Neuron (in vitro differentiated cells): Measurements from ENCODE around the gene BNC2.
"Not testable (repeated sequence)": the region's sequence is repeated elsewhere in the genome, so short reads cannot be mapped to it uniquely, and the experiment has no call there.

ENCODE experiments used
- H2AFZ ChIP-seq: one replicate; pipeline ENCODE4 v1.6.1; 2013; ENCODE audit warnings: low read depth, mild to moderate bottlenecking, inconsistent platforms, low read length, moderate library complexity
- H3K27me3 ChIP-seq: one replicate; pipeline ENCODE4 v1.6.1; 2013; ENCODE audit warnings: low read length; ENCODE audit not compliant: insufficient read depth
- H3K36me3 ChIP-seq: one replicate; pipeline ENCODE4 v1.6.1; 2013; ENCODE audit warnings: low read length; ENCODE audit not compliant: insufficient read depth
- H3K4me1 ChIP-seq: one replicate; pipeline ENCODE4 v1.6.1; 2013; ENCODE audit warnings: low read length; ENCODE audit not compliant: insufficient read depth
- H3K4me3 ChIP-seq: 2 replicates; pipeline ENCODE4 v1.5.1; 2013; ENCODE audit warnings: mild to moderate bottlenecking, low read length, moderate library complexity
- H3K9me3 ChIP-seq: one replicate; pipeline ENCODE4 v1.6.1; 2013; ENCODE audit warnings: low read length

Gene BNC2, protein sequence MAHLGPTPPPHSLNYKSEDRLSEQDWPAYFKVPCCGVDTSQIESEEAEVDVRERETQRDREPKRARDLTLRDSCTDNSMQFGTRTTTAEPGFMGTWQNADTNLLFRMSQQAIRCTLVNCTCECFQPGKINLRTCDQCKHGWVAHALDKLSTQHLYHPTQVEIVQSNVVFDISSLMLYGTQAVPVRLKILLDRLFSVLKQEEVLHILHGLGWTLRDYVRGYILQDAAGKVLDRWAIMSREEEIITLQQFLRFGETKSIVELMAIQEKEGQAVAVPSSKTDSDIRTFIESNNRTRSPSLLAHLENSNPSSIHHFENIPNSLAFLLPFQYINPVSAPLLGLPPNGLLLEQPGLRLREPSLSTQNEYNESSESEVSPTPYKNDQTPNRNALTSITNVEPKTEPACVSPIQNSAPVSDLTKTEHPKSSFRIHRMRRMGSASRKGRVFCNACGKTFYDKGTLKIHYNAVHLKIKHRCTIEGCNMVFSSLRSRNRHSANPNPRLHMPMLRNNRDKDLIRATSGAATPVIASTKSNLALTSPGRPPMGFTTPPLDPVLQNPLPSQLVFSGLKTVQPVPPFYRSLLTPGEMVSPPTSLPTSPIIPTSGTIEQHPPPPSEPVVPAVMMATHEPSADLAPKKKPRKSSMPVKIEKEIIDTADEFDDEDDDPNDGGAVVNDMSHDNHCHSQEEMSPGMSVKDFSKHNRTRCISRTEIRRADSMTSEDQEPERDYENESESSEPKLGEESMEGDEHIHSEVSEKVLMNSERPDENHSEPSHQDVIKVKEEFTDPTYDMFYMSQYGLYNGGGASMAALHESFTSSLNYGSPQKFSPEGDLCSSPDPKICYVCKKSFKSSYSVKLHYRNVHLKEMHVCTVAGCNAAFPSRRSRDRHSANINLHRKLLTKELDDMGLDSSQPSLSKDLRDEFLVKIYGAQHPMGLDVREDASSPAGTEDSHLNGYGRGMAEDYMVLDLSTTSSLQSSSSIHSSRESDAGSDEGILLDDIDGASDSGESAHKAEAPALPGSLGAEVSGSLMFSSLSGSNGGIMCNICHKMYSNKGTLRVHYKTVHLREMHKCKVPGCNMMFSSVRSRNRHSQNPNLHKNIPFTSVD

GRCh38 chr9:16870596-16871335 is at the start of gene BNC2:
TSS of gene BNC2 (minus strand) at chr9:16870670. CDS start at chr9:16870648, 22 bp downstream.
- Histone ChIP-seq H3K27me3 (peaks cover 52% of the 10 kb centered on the region), H3K9me3 (no peaks in the 10 kb centered on the region), H3K4me3 (peak within 1 kb of the TSS; percentile 51), H3K4me1 (peaks cover 22% of the 10 kb centered on the region), H2AFZ (peak within 1 kb of the TSS; percentile 91), H3K36me3 (no peaks in the 10 kb centered on the region)

DNA sequence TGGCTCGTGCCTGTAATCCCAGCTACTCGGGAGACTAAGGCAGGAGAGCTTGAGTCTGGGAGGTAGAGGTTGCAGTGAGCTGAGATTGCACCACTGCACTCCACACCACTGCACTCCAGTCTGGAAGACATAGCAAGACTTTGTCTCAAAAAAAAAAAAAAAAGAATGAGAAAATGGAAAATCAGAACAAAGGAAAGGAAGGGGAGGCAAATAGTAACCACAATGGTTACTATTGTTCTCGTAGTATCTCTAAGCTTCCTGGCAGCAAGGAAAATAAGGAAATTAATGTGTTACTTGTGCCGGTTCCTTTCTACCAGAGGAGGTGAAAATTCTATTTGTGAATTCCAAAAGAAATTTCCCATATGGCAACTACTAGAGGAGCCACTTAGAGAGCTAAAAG is 48.5 kb upstream of the BNC2 start:
- H2AFZ ChIP-seq, result no peak overlapping the region
- H3K27me3 ChIP-seq, result no peaks in the 10 kb centered on the region
- H3K4me1 ChIP-seq, result no peaks in the 10 kb centered on the region
- H3K4me3 ChIP-seq, result no peak overlapping the region
- no peaks in the 10 kb centered on the region for H3K36me3 ChIP-seq
- H3K9me3 ChIP-seq, result no peaks in the 10 kb centered on the region

DNA sequence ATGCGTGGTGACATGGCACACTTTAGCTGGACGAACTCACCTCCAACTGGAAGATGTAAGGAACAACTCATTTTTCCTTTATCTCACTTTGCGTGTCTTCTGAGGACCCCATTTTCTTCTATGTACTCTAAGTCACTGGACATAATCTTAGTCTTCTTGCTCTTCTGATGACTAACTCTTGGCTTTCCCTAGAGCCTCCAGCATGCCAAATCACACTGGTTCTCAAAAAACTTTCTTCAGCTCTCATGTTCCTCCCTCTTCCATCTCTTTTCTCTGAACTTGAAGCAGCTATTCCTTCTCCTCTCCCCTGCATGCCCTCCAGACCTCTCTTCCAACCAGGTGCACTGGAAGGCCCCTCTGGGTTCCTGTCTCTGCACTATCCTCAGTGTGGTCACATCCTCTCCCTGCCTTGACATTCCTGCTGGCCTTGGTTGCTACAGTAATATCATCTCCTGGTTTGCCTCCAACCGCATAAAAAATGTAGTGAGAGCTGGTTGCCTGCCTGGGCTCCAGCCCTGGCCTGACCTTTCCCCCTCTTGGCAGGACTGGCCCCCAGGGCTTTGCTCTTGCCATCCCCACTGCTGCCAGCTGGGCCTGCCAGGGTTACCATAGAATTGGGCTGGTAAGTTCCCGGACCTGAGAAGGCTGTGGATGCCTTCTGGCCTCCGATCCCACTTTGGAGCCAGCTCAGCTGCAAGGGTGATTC is 44.8 kb upstream of the BNC2 start:
- Histone ChIP-seq H3K9me3 (no peaks in the 10 kb centered on the region), H3K4me3 (no peak overlapping the region)

DNA sequence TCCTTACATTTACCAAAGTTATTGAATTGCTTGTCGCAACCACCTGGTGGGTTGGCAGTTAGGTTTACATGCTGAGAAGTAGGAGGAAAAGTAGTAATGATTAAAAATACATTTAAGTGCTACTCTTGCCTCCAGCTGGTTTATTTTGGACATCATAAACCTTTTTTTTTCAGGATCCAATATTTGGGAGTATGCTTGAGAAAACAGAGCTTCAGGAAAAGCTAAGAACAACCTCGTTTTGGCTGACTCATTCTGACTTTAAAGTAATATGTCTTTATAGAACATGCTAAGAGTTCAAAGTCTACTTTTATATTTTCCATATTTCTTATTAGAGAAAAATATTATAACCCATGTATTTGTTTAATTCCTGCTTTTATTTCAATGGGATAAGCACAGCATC is 41.7 kb upstream of the BNC2 start:
- no peaks in the 10 kb centered on the region for H3K9me3 ChIP-seq
- H3K4me1 ChIP-seq, result no peaks in the 10 kb centered on the region
- H2AFZ ChIP-seq, result no peak overlapping the region
- no peaks in the 10 kb centered on the region for H3K27me3 ChIP-seq
- no peak overlapping the region for H3K4me3 ChIP-seq
- H3K36me3 ChIP-seq, result no peaks in the 10 kb centered on the region

More for the DNA sequence above, 44.8 kb upstream of the BNC2 start:
- no peak overlapping the region for H2AFZ ChIP-seq
- H3K36me3 ChIP-seq, result no peaks in the 10 kb centered on the region
- H3K27me3 ChIP-seq, result no peaks in the 10 kb centered on the region
- no peaks in the 10 kb centered on the region for H3K4me1 ChIP-seq

- not testable (repeated sequence) for H3K9me3 ChIP-seq, H3K27me3 ChIP-seq, H3K4me3 ChIP-seq, H3K36me3 ChIP-seq, H2AFZ ChIP-seq, H3K4me1 ChIP-seq
Observed at GRCh38 chr9:16908206-16908605, 37.7 kb upstream of the BNC2 start.

GRCh38 chr9:16904655-16905054 is 34.2 kb upstream of the BNC2 start:
- H3K36me3 ChIP-seq, result no peaks in the 10 kb centered on the region
- H3K27me3 ChIP-seq, result no peaks in the 10 kb centered on the region
- H3K9me3 ChIP-seq, result no peaks in the 10 kb centered on the region
- no peak overlapping the region for H2AFZ ChIP-seq
- no peaks in the 10 kb centered on the region for H3K4me1 ChIP-seq
- no peak overlapping the region for H3K4me3 ChIP-seq

- Histone ChIP-seq H2AFZ (no peak overlapping the region), H3K4me3 (no peak overlapping the region)
Observed at GRCh38 chr9:16901590-16901989, 31.1 kb upstream of the BNC2 start.

DNA sequence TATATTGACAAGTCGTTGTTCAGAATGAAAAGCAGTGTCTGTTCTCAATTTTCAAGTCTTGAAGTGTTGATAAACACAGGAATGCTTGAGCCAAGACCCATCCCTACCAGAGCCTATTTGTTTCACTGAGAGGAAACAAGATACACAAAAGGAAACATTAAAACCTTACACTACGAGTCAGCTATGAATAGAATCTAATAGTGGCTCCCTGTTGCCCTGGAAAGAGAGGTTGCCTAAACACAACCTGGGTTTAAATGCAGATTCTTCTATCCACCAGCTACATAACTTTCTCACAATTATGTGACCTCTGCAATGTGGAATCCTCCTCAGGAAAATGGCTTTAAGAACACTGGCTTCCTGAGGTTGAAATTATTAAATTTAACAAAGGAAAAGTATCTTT is 29.1 kb upstream of the BNC2 start:
- H3K9me3 ChIP-seq, result no peaks in the 10 kb centered on the region
- no peak overlapping the region for H2AFZ ChIP-seq
- no peaks in the 10 kb centered on the region for H3K27me3 ChIP-seq
- H3K4me1 ChIP-seq, result no peaks in the 10 kb centered on the region
- no peaks in the 10 kb centered on the region for H3K36me3 ChIP-seq
- no peak overlapping the region for H3K4me3 ChIP-seq

More at GRCh38 chr9:16901590-16901989, 31.1 kb upstream of the BNC2 start:
- no peaks in the 10 kb centered on the region for H3K9me3 ChIP-seq
- H3K4me1 ChIP-seq, result no peaks in the 10 kb centered on the region
- H3K36me3 ChIP-seq, result no peaks in the 10 kb centered on the region
- no peaks in the 10 kb centered on the region for H3K27me3 ChIP-seq

DNA sequence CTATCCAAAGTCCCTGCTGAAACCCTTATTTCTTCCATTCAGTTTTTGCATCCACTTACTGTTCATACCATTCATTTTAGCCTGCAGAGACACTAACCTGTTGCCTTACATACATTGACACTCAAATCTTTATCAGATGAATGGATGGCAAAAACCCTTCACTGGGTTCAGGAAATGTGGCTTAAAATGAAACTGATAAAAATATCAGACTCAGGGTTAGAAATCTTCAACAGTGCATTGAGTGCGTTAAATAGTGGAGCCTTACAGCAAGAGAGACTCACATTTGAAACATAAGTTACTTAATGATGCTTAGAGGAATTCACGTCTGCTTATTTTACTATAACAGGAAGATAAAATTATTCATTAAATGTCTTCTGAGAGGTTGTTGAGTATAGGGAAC is 28.0 kb upstream of the BNC2 start:
- no peaks in the 10 kb centered on the region for H3K27me3 ChIP-seq
- no peaks in the 10 kb centered on the region for H3K9me3 ChIP-seq
- H3K4me3 ChIP-seq, result no peak overlapping the region
- no peaks in the 10 kb centered on the region for H3K36me3 ChIP-seq
- no peak overlapping the region for H2AFZ ChIP-seq
- H3K4me1 ChIP-seq, result no peaks in the 10 kb centered on the region

DNA sequence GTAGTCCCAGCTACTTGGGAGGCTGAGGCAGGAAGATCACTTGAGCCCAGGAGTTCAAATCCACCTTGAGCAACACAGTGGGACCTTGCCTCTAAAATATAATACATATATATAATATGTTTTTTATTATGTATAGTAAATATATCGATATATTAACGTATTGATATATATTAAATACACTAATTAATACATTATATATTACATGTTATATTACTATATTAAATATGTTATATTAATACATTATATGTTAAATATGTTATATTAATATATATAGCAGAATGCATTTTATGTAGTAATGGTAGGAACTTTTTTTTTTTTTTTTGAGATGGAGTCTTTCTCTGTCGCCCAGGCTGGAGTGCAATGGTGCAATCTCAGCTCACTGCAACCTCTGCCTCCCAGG is 18.1 kb upstream of the BNC2 start:
- H3K27me3 ChIP-seq, result no peaks in the 10 kb centered on the region
- H3K4me1 ChIP-seq, result no peaks in the 10 kb centered on the region
- no peak overlapping the region for H3K4me3 ChIP-seq
- H3K36me3 ChIP-seq, result no peaks in the 10 kb centered on the region
- H2AFZ ChIP-seq, result no peak overlapping the region
- no peaks in the 10 kb centered on the region for H3K9me3 ChIP-seq

- H3K9me3 ChIP-seq, result no peaks in the 10 kb centered on the region
- no peaks in the 10 kb centered on the region for H3K36me3 ChIP-seq
- no peak overlapping the region for H3K4me3 ChIP-seq
- no peaks in the 10 kb centered on the region for H3K27me3 ChIP-seq
- H3K4me1 ChIP-seq, result no peaks in the 10 kb centered on the region
- no peak overlapping the region for H2AFZ ChIP-seq
Observed at GRCh38 chr9:16885931-16886330, 15.5 kb upstream of the BNC2 start.

- no peak overlapping the region for H2AFZ ChIP-seq
- H3K36me3 ChIP-seq, result no peaks in the 10 kb centered on the region
- H3K4me3 ChIP-seq, result no peak overlapping the region
- H3K9me3 ChIP-seq, result no peaks in the 10 kb centered on the region
- H3K27me3 ChIP-seq, result no peaks in the 10 kb centered on the region
- no peaks in the 10 kb centered on the region for H3K4me1 ChIP-seq
Observed at GRCh38 chr9:16884952-16885513, 14.6 kb upstream of the BNC2 start.
